A673 (cell line): Measurements from ENCODE around the gene NUP43.

Experiments used
- CTCF ChIP-seq: fragments of 300-800, 200-600 bp; sonication (generic); conservative IDR thresholded peaks from 2 replicates; pipeline ENCODE4 v1.5.1; 2017; ENCODE audit warnings: low read depth, mild to moderate bottlenecking, antibody characterized with exemption, low read length, moderate library complexity, mixed read lengths
- EZH2 ChIP-seq: fragments of 200-600 bp; sonication (generic); IDR thresholded peaks from 2 replicates; pipeline ENCODE4 v1.6.1; 2017; ENCODE audit warnings: borderline replicate concordance, low read depth, mild to moderate bottlenecking, mixed read lengths, antibody characterized with exemption, low read length; ENCODE audit not compliant: poor library complexity, severe bottlenecking

- TF ChIP-seq CTCF (no peak), EZH2 (no peak)
Observed at GRCh38 chr6:149691201-149691600, 55.1 kb downstream of the NUP43 start.
